HL-60 (cell line): Measurements from ENCODE around the gene GATA6.
"Not testable (repeated sequence)": the region's sequence is repeated elsewhere in the genome, so short reads cannot be mapped to it uniquely, and the experiment has no call there.

Experiments used
- DNase-seq, 2 experiments: peaks; one replicate each; pipeline ENCODE4 v3.0.0-alpha.2; 2010 to 2020; ENCODE audit warnings: low read depth in 1 of 2, low spot score in 1 of 2
- H3K27ac ChIP-seq: fragments of 250-450 bp; sonication (Bioruptor Pico); replicated peaks from 2 replicates; pipeline ENCODE4 v1.5.1; 2020; ENCODE audit warnings: mild to moderate bottlenecking, moderate library complexity
- H3K27me3 ChIP-seq: fragments of 250-450 bp; sonication (Bioruptor Pico); 2 replicates; pipeline ENCODE4 v1.5.1; 2021; ENCODE audit warnings: mild to moderate bottlenecking, moderate library complexity; ENCODE audit not compliant: insufficient read depth, poor library complexity, severe bottlenecking
- H3K4me3 ChIP-seq: replicated peaks from 2 replicates; pipeline ENCODE4 v1.5.1; 2011; ENCODE audit warnings: mild to moderate bottlenecking, control low read depth, low read length; ENCODE audit not compliant: insufficient read depth
- GABPA ChIP-seq: IDR thresholded peaks from 2 replicates; pipeline ENCODE4 v1.6.1; 2012; ENCODE audit warnings: low read depth
- POLR2AphosphoS5 ChIP-seq: IDR thresholded peaks from 2 replicates; pipeline ENCODE4 v1.6.1; 2012; ENCODE audit warnings: low read depth
- SPI1 ChIP-seq: IDR thresholded peaks from 2 replicates; pipeline ENCODE4 v1.6.1; 2012; ENCODE audit warnings: low read depth, mild to moderate bottlenecking, borderline replicate concordance
- TF ChIP-seq, protein P1 (sequence below): IDR thresholded peaks from one replicate; pipeline ENCODE4 v1.5.1; 2011; ENCODE audit warnings: low read length, control low read depth, inconsistent platforms; ENCODE audit not compliant: insufficient read depth
- TF ChIP-seq, protein P2 (sequence below): IDR thresholded peaks from 2 replicates; pipeline ENCODE4 v1.6.1; 2012; ENCODE audit warnings: low read depth; ENCODE audit not compliant: insufficient replicate concordance

Gene GATA6

DNA sequence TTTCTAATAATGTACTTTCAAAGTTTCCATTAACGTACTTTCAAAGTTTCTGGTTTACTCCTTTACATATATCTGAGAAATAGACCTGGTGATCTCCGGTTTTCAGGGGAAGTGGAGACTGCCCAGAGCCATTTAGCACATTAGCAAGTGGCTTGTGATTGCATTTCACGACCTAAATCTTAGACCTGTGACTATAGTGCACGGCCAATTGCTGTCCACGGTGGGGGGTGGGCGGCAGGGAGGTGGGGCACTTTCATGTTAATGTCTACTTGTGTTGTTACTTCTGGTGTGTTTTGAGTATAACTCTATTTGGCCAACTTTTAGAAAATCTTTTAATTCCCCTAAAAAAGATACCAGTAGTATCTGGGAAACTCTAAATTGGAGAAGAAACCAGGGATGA lies 11.3 kb downstream of the GATA6 start:
- peaks cover 43% of the 10 kb centered on the region for H3K27me3 ChIP-seq

GRCh38 chr18:22182884-22183697 lies 13.7 kb downstream of the GATA6 start:
- H3K4me3 ChIP-seq = no peak overlapping the region
- no peak overlapping the region for H3K27ac ChIP-seq
- DNase-seq = no peak
- TF ChIP-seq, protein P1, sequence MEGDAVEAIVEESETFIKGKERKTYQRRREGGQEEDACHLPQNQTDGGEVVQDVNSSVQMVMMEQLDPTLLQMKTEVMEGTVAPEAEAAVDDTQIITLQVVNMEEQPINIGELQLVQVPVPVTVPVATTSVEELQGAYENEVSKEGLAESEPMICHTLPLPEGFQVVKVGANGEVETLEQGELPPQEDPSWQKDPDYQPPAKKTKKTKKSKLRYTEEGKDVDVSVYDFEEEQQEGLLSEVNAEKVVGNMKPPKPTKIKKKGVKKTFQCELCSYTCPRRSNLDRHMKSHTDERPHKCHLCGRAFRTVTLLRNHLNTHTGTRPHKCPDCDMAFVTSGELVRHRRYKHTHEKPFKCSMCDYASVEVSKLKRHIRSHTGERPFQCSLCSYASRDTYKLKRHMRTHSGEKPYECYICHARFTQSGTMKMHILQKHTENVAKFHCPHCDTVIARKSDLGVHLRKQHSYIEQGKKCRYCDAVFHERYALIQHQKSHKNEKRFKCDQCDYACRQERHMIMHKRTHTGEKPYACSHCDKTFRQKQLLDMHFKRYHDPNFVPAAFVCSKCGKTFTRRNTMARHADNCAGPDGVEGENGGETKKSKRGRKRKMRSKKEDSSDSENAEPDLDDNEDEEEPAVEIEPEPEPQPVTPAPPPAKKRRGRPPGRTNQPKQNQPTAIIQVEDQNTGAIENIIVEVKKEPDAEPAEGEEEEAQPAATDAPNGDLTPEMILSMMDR = no peak
- no peak for TF ChIP-seq GABPA
- TF ChIP-seq, protein P2, sequence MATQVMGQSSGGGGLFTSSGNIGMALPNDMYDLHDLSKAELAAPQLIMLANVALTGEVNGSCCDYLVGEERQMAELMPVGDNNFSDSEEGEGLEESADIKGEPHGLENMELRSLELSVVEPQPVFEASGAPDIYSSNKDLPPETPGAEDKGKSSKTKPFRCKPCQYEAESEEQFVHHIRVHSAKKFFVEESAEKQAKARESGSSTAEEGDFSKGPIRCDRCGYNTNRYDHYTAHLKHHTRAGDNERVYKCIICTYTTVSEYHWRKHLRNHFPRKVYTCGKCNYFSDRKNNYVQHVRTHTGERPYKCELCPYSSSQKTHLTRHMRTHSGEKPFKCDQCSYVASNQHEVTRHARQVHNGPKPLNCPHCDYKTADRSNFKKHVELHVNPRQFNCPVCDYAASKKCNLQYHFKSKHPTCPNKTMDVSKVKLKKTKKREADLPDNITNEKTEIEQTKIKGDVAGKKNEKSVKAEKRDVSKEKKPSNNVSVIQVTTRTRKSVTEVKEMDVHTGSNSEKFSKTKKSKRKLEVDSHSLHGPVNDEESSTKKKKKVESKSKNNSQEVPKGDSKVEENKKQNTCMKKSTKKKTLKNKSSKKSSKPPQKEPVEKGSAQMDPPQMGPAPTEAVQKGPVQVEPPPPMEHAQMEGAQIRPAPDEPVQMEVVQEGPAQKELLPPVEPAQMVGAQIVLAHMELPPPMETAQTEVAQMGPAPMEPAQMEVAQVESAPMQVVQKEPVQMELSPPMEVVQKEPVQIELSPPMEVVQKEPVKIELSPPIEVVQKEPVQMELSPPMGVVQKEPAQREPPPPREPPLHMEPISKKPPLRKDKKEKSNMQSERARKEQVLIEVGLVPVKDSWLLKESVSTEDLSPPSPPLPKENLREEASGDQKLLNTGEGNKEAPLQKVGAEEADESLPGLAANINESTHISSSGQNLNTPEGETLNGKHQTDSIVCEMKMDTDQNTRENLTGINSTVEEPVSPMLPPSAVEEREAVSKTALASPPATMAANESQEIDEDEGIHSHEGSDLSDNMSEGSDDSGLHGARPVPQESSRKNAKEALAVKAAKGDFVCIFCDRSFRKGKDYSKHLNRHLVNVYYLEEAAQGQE = no peak
- H3K27me3 ChIP-seq = peaks cover 25% of the 10 kb centered on the region

More for the DNA sequence above, 11.3 kb downstream of the GATA6 start:
- Histone ChIP-seq H3K27ac (no peak overlapping the region), H3K4me3 (no peak overlapping the region)
- TF ChIP-seq SPI1 (no peak), GABPA (no peak), POLR2AphosphoS5 (no peak)
- TF ChIP-seq, protein P2 = no peak
- TF ChIP-seq, protein P1 = no peak
- no peak for DNase-seq

DNA sequence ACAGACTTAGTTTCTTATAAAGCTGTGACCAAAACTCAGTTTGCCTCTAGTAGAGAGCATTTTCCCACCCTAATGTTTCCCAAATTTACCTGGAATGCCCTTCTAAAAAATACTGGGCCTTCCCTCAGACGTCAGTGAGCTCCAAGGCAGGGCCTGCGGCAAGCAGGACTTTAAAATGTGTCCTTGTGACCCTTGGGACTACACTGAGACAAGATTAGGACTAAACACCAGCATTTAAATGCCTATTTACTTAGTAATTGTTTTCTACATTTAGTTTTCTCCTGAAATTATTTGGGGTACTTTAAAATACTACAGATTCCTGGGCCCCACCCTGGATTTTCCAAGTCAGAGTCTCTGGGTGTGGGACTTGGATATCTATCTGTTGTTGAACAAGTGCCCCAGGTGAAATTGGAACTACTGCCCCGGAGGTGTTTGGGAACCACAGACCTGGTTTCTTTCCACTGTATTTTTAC lies 14.3 kb downstream of the GATA6 start:
- no peak for TF ChIP-seq GABPA
- TF ChIP-seq, protein P1 = no peak
- no peak for TF ChIP-seq POLR2AphosphoS5
- no peak for TF ChIP-seq SPI1
- TF ChIP-seq, protein P2 = no peak
- Histone ChIP-seq H3K27ac (no peak overlapping the region), H3K27me3 (peaks cover 20% of the 10 kb centered on the region), H3K4me3 (no peak overlapping the region)
- no peak for DNase-seq

DNA sequence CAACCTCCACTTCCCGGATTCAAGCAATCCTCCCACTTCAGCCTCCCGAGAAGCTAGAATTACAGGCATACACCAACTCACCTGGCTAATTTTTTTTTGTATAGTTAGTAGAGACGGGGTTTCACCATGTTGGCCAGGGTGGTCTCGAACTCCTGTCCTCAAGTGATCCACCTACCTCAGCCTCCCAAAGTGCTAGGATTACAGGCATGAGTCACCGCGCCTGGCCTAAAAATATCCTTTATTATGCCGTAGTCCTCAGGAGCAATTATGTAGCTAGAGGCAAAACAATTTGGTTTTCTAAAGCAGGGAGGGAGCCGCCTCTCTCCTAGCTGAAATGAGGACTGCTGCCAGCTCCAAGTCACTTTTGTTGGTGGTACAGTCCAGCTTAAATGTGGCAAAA lies 15.2 kb downstream of the GATA6 start:
- H3K4me3 ChIP-seq, H3K27ac ChIP-seq, DNase-seq: not testable (repeated sequence)
- peaks cover 12% of the 10 kb centered on the region for H3K27me3 ChIP-seq
